GM03348 (cell line): ENCODE data around the gene RAET1G.

ENCODE experiments used
- DNase-seq: peaks from one replicate; pipeline ENCODE4 v3.0.0; 2012; ENCODE audit warnings: low spot score

The RAET1G gene

DNA sequence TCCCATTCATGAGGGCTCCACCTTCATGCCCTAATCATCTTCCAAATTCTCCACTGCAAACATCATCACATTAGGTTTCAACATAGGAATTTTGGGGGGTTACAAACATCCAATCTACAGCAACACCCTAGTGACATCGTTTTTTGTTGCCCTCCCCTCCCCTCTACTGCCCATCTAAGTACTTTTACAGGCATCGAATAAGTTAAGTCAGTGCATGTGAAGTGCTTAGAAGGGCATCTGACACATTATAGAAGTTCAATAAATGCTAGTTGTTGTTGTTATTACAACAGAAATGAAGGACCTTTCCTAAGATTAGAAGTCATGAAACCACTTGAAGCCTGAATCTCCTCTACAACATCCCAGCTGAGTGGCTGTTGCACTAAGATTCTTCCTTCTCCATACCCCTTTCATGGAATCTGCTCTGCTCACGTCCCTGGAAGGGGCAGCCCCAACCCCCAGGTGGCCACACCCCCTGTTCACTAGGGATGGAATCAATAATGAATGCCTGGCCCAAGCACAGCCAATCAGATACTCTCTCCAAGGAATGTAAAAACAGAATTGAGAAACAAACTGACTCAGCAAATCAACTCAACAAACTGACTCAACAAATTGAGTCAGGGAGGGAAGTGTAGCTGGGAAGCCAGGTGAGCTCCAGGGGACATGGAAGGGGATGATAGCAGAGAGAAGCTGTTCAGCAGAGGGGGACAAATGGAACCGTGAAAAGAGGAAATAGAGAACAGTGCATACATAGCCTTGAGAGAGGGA lies 54.9 kb downstream of the RAET1G start:
- DNase-seq = peak; percentile 59
